ENCODE measurements around the gene CMTM8.

The CMTM8 gene

DNA sequence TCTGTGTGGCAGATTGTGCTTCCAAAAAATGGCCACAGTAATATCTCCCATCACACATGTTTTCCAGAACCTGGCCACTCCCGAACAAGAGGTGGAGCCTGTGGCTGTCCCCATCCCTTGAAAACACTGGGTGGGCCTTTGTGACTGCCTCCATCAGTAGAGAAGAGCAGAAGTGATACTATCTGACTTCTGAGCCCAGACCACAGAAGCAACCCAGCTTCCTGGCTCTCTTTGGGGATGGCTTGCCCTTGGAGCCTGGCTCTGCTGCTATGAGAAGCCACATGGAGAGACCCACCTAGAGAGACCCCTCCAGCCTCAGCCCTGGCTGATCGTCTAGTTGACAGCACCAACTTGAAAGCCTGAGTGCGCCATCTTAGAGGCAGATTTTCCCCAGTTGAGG lies 39.8 kb upstream of the CMTM8 start:
- TF ChIP-seq, protein P1, sequence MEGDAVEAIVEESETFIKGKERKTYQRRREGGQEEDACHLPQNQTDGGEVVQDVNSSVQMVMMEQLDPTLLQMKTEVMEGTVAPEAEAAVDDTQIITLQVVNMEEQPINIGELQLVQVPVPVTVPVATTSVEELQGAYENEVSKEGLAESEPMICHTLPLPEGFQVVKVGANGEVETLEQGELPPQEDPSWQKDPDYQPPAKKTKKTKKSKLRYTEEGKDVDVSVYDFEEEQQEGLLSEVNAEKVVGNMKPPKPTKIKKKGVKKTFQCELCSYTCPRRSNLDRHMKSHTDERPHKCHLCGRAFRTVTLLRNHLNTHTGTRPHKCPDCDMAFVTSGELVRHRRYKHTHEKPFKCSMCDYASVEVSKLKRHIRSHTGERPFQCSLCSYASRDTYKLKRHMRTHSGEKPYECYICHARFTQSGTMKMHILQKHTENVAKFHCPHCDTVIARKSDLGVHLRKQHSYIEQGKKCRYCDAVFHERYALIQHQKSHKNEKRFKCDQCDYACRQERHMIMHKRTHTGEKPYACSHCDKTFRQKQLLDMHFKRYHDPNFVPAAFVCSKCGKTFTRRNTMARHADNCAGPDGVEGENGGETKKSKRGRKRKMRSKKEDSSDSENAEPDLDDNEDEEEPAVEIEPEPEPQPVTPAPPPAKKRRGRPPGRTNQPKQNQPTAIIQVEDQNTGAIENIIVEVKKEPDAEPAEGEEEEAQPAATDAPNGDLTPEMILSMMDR (IDR thresholded peaks at IDR 0.05; ENCODE audit: low read depth, low read length, missing control alignments), result no peak
- no peak for DNase-seq (ENCODE audit: extremely low read depth, low read depth)
- no peak overlapping the region for H3K4me3 ChIP-seq (replicated peaks; ENCODE audit: low read depth, low read length)

DNA sequence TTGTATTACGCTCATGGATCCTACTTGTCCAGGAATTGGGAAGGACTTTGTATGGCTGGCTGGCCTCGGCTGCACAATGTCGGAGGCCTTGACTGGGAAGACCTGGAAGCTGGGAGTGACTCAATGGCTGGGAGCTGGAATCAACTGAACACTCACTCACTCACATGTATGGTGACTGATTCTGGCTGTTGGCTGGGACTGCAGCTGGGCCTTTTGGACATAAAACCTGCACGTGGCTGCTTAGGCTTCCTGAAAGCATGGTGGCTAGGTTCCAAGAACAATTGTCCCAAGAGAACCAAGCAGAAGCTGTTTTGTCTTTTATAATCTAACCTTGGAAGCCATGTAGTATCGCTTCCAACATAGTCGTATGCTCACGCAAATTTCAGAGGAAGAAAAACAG lies 38.0 kb upstream of the CMTM8 start:
- H3K4me3 ChIP-seq (replicated peaks; ENCODE audit: low read depth, low read length), result no peak overlapping the region
- DNase-seq (ENCODE audit: extremely low read depth, low read depth), result no peak
- TF ChIP-seq, protein P1 (IDR thresholded peaks at IDR 0.05; ENCODE audit: low read depth, low read length, missing control alignments), result no peak

DNA sequence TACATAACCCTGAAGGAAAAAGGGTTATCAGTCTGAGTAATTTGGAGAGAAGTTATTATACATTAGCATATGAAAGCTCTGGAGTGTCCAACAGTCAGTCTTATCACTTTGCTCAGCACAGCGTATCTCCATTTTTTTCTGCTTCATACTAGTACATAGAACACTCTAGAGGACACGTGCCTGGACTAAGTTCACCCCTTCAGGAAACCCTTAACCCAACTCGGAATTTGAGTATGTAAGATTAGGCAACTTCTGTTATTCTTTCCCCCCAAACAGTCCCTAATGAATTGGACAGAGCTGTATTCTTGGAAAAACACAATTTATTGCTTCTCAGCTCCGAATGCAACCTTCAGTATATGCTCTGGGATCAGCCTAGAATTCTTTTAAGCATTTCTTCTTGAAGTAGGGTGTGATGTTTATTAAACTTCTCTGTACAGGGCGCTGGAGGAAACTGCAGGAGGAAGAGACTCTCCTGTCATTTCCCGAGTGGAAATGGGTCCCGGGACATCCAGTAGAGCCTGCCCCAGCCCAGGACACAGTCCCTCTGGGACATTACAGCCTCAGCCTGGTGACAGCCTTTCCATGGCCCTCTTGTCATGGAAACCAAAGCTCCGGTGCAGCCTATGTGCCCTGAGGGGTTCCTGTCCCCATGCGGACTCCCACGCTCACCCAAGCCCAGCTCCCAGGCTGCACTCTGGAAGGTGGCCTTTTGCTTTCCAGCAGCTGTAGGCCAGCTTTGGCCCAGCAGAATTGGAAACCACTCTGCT lies 37.3 kb upstream of the CMTM8 start:
- no peak overlapping the region for H3K4me3 ChIP-seq (replicated peaks; ENCODE audit: low read depth, low read length)

DNA sequence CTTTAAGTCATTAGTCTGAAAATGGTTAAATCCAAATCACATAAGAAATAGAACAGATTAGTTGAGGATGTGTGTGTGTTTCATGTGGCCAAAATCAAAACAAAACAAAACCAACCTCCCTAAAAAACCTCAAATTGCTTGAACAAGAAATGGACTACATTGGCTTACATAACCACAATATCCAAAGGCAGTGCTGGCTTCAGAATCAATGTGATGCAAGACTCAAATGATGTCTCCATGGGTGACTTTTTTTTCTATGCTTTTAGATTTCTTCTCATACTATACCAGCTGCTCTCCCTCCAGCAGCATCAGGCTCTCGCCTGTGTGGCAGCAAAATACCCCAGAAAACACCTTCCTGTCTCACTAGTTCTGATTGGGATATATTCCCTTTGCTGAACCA lies 36.0 kb upstream of the CMTM8 start:
- DNase-seq (ENCODE audit: extremely low read depth, low read depth), result no peak
- TF ChIP-seq, protein P1 (IDR thresholded peaks at IDR 0.05; ENCODE audit: low read depth, low read length, missing control alignments), result no peak
- no peak overlapping the region for H3K4me3 ChIP-seq (replicated peaks; ENCODE audit: low read depth, low read length)

More for the DNA sequence above, 37.3 kb upstream of the CMTM8 start:
- DNase-seq (ENCODE audit: extremely low read depth, low read depth), result no peak
- TF ChIP-seq, protein P1 (IDR thresholded peaks at IDR 0.05; ENCODE audit: low read depth, low read length, missing control alignments), result no peak

DNA sequence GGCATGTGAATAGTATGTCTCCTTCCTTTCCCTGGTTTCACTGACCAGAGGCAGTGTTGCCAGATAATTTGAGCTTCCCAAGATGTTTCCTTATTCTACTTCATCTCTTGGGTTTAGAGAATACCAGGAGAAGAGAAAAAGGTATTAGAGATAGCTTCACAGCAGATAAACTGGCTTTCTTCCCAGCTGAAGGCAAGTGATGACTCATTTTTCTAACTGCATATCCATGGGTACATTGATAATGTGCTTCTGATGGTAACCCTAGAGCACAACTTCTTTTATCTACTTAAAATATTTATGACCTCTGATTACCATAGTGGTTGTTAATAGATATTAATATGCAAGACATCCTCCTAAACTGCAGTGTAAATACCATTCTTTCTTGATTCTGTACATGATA lies 34.6 kb upstream of the CMTM8 start:
- H3K4me3 ChIP-seq (replicated peaks; ENCODE audit: low read depth, low read length), result no peak overlapping the region
- no peak for DNase-seq (ENCODE audit: extremely low read depth, low read depth)
- TF ChIP-seq, protein P1 (IDR thresholded peaks at IDR 0.05; ENCODE audit: low read depth, low read length, missing control alignments), result no peak

DNA sequence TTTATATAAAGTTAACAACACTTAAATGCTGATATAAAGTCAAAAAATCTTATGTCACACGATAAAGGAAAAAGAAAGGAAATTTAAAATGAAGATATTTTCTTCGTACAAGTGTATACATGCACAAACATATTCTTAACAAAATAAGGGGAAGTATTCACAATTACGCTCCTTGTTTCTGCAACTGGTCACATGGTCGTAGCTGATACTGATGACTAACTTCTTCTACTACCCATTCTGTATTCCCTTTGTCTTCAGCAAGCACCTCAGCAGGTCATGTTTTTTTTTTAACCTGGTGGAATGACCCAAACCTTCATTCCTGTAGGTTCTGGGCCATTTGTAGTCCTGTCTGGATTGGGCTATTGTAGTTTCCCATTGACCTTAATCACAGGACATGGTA lies 30.0 kb upstream of the CMTM8 start:
- TF ChIP-seq, protein P1 (IDR thresholded peaks at IDR 0.05; ENCODE audit: low read depth, low read length, missing control alignments), result no peak
- no peak for DNase-seq (ENCODE audit: extremely low read depth, low read depth)
- H3K4me3 ChIP-seq (replicated peaks; ENCODE audit: low read depth, low read length), result no peak overlapping the region

DNA sequence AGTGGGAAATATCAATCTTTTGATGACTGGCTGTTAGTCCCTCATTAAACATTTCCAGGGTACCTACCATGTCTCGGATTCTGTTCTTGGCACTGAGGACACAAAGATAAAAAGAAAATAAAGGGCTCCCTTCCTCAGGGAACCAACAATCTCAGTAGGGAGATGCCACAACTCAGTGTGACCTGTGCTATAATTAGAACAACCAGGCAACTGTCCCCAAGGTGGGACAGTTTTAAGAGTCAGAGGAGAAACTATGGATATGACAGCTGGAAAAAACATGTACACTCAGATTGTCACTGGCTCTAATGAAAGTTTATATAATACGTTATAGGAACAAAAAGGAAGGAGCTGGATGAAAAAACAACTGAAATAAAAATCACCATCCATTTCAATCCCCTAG lies 23.3 kb upstream of the CMTM8 start:
- no peak overlapping the region for H3K4me3 ChIP-seq (replicated peaks; ENCODE audit: low read depth, low read length)
- no peak for DNase-seq (ENCODE audit: extremely low read depth, low read depth)
- TF ChIP-seq, protein P1 (IDR thresholded peaks at IDR 0.05; ENCODE audit: low read depth, low read length, missing control alignments), result no peak
